Nephron progenitor cell (in vitro differentiated cells): ENCODE results near the gene PTHLH.

Source experiments
- DNase-seq: peaks from one replicate; pipeline ENCODE4 v3.0.0; 2021
- H3K27ac Mint-ChIP-seq: 2 replicates; pipeline ENCODE4 v1.8.0; 2021; ENCODE audit warnings: mild to moderate bottlenecking, moderate library complexity, mixed read lengths
- H3K27me3 Mint-ChIP-seq: 2 replicates; pipeline ENCODE4 v1.8.0; 2021; ENCODE audit warnings: mild to moderate bottlenecking, low read depth, mixed read lengths; ENCODE audit not compliant: poor library complexity
- H3K36me3 Mint-ChIP-seq: 2 replicates; pipeline ENCODE4 v1.8.0; 2021; ENCODE audit warnings: low read depth, mixed read lengths
- H3K4me1 Mint-ChIP-seq: 2 replicates; pipeline ENCODE4 v1.8.0; 2021; ENCODE audit warnings: mixed read lengths
- H3K4me3 Mint-ChIP-seq: 2 replicates; pipeline ENCODE4 v1.8.0; 2021; ENCODE audit warnings: mild to moderate bottlenecking, moderate library complexity, mixed read lengths
- H3K9me3 Mint-ChIP-seq: 2 replicates; pipeline ENCODE4 v1.8.0; 2021; ENCODE audit warnings: mild to moderate bottlenecking, moderate library complexity, mixed read lengths
- TF ChIP-seq, protein P1 (sequence below): fragments of 200-600 bp; sonication (generic); IDR thresholded peaks from 2 replicates; pipeline ENCODE4 v1.5.0; 2021; ENCODE audit warnings: antibody characterized with exemption

The PTHLH gene

GRCh38 chr12:28012333-28012918, 39.9 kb upstream of the PTHLH start:
- TF ChIP-seq, protein P1, sequence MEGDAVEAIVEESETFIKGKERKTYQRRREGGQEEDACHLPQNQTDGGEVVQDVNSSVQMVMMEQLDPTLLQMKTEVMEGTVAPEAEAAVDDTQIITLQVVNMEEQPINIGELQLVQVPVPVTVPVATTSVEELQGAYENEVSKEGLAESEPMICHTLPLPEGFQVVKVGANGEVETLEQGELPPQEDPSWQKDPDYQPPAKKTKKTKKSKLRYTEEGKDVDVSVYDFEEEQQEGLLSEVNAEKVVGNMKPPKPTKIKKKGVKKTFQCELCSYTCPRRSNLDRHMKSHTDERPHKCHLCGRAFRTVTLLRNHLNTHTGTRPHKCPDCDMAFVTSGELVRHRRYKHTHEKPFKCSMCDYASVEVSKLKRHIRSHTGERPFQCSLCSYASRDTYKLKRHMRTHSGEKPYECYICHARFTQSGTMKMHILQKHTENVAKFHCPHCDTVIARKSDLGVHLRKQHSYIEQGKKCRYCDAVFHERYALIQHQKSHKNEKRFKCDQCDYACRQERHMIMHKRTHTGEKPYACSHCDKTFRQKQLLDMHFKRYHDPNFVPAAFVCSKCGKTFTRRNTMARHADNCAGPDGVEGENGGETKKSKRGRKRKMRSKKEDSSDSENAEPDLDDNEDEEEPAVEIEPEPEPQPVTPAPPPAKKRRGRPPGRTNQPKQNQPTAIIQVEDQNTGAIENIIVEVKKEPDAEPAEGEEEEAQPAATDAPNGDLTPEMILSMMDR, result no peak
- peaks cover 9% of the 10 kb centered on the region for H3K27me3 Mint-ChIP-seq

DNA sequence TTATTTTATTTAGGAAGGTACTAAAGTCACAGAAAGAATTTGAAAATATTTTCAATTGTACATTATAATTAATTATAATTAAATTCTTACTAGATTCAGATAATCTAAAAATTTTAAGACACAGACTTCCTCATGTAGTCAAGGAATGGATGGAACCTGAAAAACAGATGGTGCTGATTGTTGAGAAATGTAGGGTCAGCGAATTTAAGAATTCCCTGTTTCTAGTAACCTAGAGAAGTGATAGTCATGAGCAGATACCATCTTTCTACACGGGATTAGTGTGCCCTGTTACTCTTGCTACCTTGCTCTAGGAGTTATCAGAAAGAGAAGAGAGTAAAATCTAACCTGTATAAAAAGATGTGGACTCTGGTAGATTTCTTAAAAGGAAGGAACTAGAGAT, 37.5 kb upstream of the PTHLH start:
- Mint-ChIP-seq H3K36me3 (no peaks in the 10 kb centered on the region), H3K4me3 (no peak overlapping the region), H3K4me1 (no peaks in the 10 kb centered on the region), H3K9me3 (peaks cover 4% of the 10 kb centered on the region), H3K27ac (no peak overlapping the region), H3K27me3 (peaks cover 8% of the 10 kb centered on the region)
- TF ChIP-seq, protein P1, result no peak
- DNase-seq, result no peak

More at GRCh38 chr12:28012333-28012918, 39.9 kb upstream of the PTHLH start:
- H3K4me1 Mint-ChIP-seq, result no peaks in the 10 kb centered on the region
- no peak for DNase-seq
- no peak overlapping the region for H3K4me3 Mint-ChIP-seq
- H3K9me3 Mint-ChIP-seq, result no peaks in the 10 kb centered on the region
- no peaks in the 10 kb centered on the region for H3K36me3 Mint-ChIP-seq
- H3K27ac Mint-ChIP-seq, result no peak overlapping the region

GRCh38 chr12:27999970-28000369, 27.4 kb upstream of the PTHLH start:
- Mint-ChIP-seq H3K27me3 (peaks cover 10% of the 10 kb centered on the region), H3K4me1 (no peaks in the 10 kb centered on the region), H3K27ac (no peak overlapping the region), H3K4me3 (no peak overlapping the region), H3K36me3 (no peaks in the 10 kb centered on the region), H3K9me3 (no peaks in the 10 kb centered on the region)
- DNase-seq, result no peak
- TF ChIP-seq, protein P1, result no peak

- Mint-ChIP-seq H3K27me3 (peaks cover 14% of the 10 kb centered on the region), H3K4me1 (no peaks in the 10 kb centered on the region), H3K27ac (no peak overlapping the region), H3K4me3 (no peak overlapping the region), H3K36me3 (no peaks in the 10 kb centered on the region), H3K9me3 (no peaks in the 10 kb centered on the region)
- no peak for DNase-seq
- TF ChIP-seq, protein P1, result no peak
Measured at GRCh38 chr12:27999521-27999920, 27.0 kb upstream of the PTHLH start.

GRCh38 chr12:27998658-27999057, 26.1 kb upstream of the PTHLH start:
- H3K36me3 Mint-ChIP-seq, result no peaks in the 10 kb centered on the region
- peaks cover 14% of the 10 kb centered on the region for H3K27me3 Mint-ChIP-seq
- DNase-seq, result no peak
- H3K9me3 Mint-ChIP-seq, result no peaks in the 10 kb centered on the region
- H3K4me3 Mint-ChIP-seq, result no peak overlapping the region
- no peak overlapping the region for H3K27ac Mint-ChIP-seq
- TF ChIP-seq, protein P1, result no peak
- H3K4me1 Mint-ChIP-seq, result no peaks in the 10 kb centered on the region

DNA sequence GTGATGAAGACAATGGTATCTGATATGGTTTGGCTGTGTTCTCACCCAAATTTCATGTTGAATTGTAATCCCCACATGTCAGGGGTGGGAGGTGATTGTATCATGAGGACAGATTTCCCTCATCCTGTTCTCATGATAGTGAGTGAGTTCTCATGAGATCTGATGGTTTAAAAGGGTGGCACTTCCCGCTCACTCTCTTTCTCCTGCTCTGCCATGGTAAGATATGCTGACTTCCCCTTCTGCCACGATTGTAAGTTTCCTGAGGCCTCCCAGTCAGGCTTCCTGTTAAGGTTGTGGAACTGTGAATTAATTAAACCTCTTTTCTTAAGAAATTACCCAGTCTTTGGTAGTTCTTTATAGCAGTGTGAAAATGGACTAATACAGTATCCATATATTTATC, 25.6 kb upstream of the PTHLH start:
- H3K4me3 Mint-ChIP-seq, result no peak overlapping the region
- no peak for DNase-seq
- no peaks in the 10 kb centered on the region for H3K4me1 Mint-ChIP-seq
- H3K27ac Mint-ChIP-seq, result no peak overlapping the region
- H3K27me3 Mint-ChIP-seq, result peaks cover 14% of the 10 kb centered on the region
- TF ChIP-seq, protein P1, result no peak
- no peaks in the 10 kb centered on the region for H3K9me3 Mint-ChIP-seq
- H3K36me3 Mint-ChIP-seq, result no peaks in the 10 kb centered on the region
